ENCODE results near the gene SEL1L3. TPM values are rescaled to one million over a fixed set of nuclear protein-coding genes. Genes with fewer than 3 reads are reported as not detected.
A peak's percentile ranks its signal among the peaks of the same experiment; 100 is the strongest.

SEL1L3 gene
- polyA plus RNA-seq, 1 experiment = 38.7 TPM

- no peak for TF ChIP-seq CTCF (IDR thresholded peaks at IDR 0.05; ENCODE audit: low read depth, low read length)
- CTCF ChIA-PET = no interaction called here
- Histone ChIP-seq H3K27ac (ENCODE audit: low read depth, low read length) (no peak overlapping the region), H3K9me3 (ENCODE audit: control insufficient read depth, insufficient read depth, low read length) (no peaks in the 10 kb centered on the region), H3K27me3 (ENCODE audit: control insufficient read depth, insufficient read depth, low read length) (no peaks in the 10 kb centered on the region), H3K4me3 (ENCODE audit: low read depth, low read length) (no peak overlapping the region)
- POLR2A ChIA-PET = interaction anchor here (0.6 kb wide), 1 partner anchor 28 kb away, joined by 4 read pairs; no protein-coding TSS in a partner anchor
- no peak for DNase-seq (ENCODE audit: low read depth, low spot score)
Measured at GRCh38 chr4:25888781-25889180, 26.0 kb upstream of the SEL1L3 start.

- Histone ChIP-seq H3K27ac (ENCODE audit: low read depth, low read length) (peak overlapping the region; percentile 11), H3K9me3 (ENCODE audit: control insufficient read depth, insufficient read depth, low read length) (no peaks in the 10 kb centered on the region), H3K4me3 (ENCODE audit: low read depth, low read length) (no peak overlapping the region), H3K27me3 (ENCODE audit: control insufficient read depth, insufficient read depth, low read length) (no peaks in the 10 kb centered on the region)
- CTCF ChIA-PET = interaction anchor here (0.7 to 1.3 kb wide), 2 partner anchors 104 to 1638 kb away, joined by 3 to 4 read pairs; no protein-coding TSS in a partner anchor
- TF ChIP-seq CTCF (IDR thresholded peaks at IDR 0.05; ENCODE audit: low read depth, low read length) = no peak
- POLR2A ChIA-PET = no interaction called here
- DNase-seq (ENCODE audit: low read depth, low spot score) = peak; percentile 33
Measured at GRCh38 chr4:25884031-25884782, 21.4 kb upstream of the SEL1L3 start.

GRCh38 chr4:25883565-25883964 lies 20.8 kb upstream of the SEL1L3 start:
- no peak for DNase-seq (ENCODE audit: low read depth, low spot score)
- ChIA-PET CTCF (interaction anchor here (0.7 to 1.3 kb wide), 2 partner anchors 105 to 1639 kb away, joined by 3 to 4 read pairs; no protein-coding TSS in a partner anchor), POLR2A (no interaction called here)
- Histone ChIP-seq H3K27ac (ENCODE audit: low read depth, low read length) (no peak overlapping the region), H3K27me3 (ENCODE audit: control insufficient read depth, insufficient read depth, low read length) (no peaks in the 10 kb centered on the region), H3K4me3 (ENCODE audit: low read depth, low read length) (no peak overlapping the region), H3K9me3 (ENCODE audit: control insufficient read depth, insufficient read depth, low read length) (no peaks in the 10 kb centered on the region)
- TF ChIP-seq CTCF (IDR thresholded peaks at IDR 0.05; ENCODE audit: low read depth, low read length) = no peak

GRCh38 chr4:25882226-25882625 lies 19.4 kb upstream of the SEL1L3 start:
- H3K9me3 ChIP-seq (ENCODE audit: control insufficient read depth, insufficient read depth, low read length) = no peaks in the 10 kb centered on the region
- DNase-seq (ENCODE audit: low read depth, low spot score) = no peak
- ChIA-PET POLR2A (no interaction called here), CTCF (no interaction called here)
- no peak overlapping the region for H3K4me3 ChIP-seq (ENCODE audit: low read depth, low read length)
- TF ChIP-seq CTCF (IDR thresholded peaks at IDR 0.05; ENCODE audit: low read depth, low read length) = no peak
- H3K27me3 ChIP-seq (ENCODE audit: control insufficient read depth, insufficient read depth, low read length) = no peaks in the 10 kb centered on the region
- no peak overlapping the region for H3K27ac ChIP-seq (ENCODE audit: low read depth, low read length)

GRCh38 chr4:25881193-25881592 lies 18.4 kb upstream of the SEL1L3 start:
- no peak for DNase-seq (ENCODE audit: low read depth, low spot score)
- POLR2A ChIA-PET = no interaction called here
- CTCF ChIA-PET = no interaction called here
- no peaks in the 10 kb centered on the region for H3K9me3 ChIP-seq (ENCODE audit: control insufficient read depth, insufficient read depth, low read length)
- no peaks in the 10 kb centered on the region for H3K27me3 ChIP-seq (ENCODE audit: control insufficient read depth, insufficient read depth, low read length)
- TF ChIP-seq CTCF (IDR thresholded peaks at IDR 0.05; ENCODE audit: low read depth, low read length) = no peak
- H3K27ac ChIP-seq (ENCODE audit: low read depth, low read length) = no peak overlapping the region
- H3K4me3 ChIP-seq (ENCODE audit: low read depth, low read length) = no peak overlapping the region

All from AG04450 (cell line).